Loucy (cell line): ENCODE results near the gene CCDC83.
A peak's percentile ranks its signal among the peaks of the same experiment; 100 is the strongest.

ENCODE experiments used
- H2AFZ ChIP-seq: fragments of 200-600 bp; sonication (generic); 2 replicates; pipeline ENCODE4 v1.6.0; 2016; ENCODE audit warnings: antibody characterized with exemption, mild to moderate bottlenecking, low read length, moderate library complexity
- H3F3A ChIP-seq: fragments of 200-600 bp; 2 replicates; pipeline ENCODE4 v1.6.0; 2016; ENCODE audit warnings: antibody characterized with exemption, low read depth, mild to moderate bottlenecking
- H3K27me3 ChIP-seq: fragments of 200-600 bp; sonication (generic); 2 replicates; pipeline ENCODE4 v1.6.1; 2014; ENCODE audit warnings: low read length, mild to moderate bottlenecking; ENCODE audit not compliant: insufficient read depth, poor library complexity, severe bottlenecking
- H3K36me3 ChIP-seq: fragments of 200-600 bp; sonication (generic); 2 replicates; pipeline ENCODE4 v1.6.1; 2016; ENCODE audit warnings: low read length; ENCODE audit not compliant: insufficient read depth
- H3K4me1 ChIP-seq: fragments of 200-600 bp; sonication (generic); 2 replicates; pipeline ENCODE4 v1.5.1; 2014; ENCODE audit warnings: low read length, mild to moderate bottlenecking; ENCODE audit not compliant: insufficient read depth, poor library complexity, severe bottlenecking
- H3K4me2 ChIP-seq: fragments of 200-600 bp; sonication (generic); 2 replicates; pipeline ENCODE4 v1.6.0; 2014; ENCODE audit warnings: antibody characterized with exemption, low read length, low read depth, mild to moderate bottlenecking; ENCODE audit not compliant: poor library complexity, severe bottlenecking
- H3K4me3 ChIP-seq: fragments of 200-600 bp; sonication (generic); 2 replicates; pipeline ENCODE4 v1.5.1; 2014; ENCODE audit warnings: low read length, mild to moderate bottlenecking, mixed read lengths; ENCODE audit not compliant: poor library complexity, severe bottlenecking
- H3K79me2 ChIP-seq: fragments of 200-600 bp; sonication (generic); 2 replicates; pipeline ENCODE4 v1.6.1; 2014; ENCODE audit warnings: low read length; ENCODE audit not compliant: insufficient read depth
- H3K9ac ChIP-seq: fragments of 200-600 bp; sonication (generic); 2 replicates; pipeline ENCODE4 v1.6.0; 2014; ENCODE audit warnings: mild to moderate bottlenecking, low read depth, low read length, moderate library complexity; ENCODE audit not compliant: poor library complexity, severe bottlenecking
- H3K9me2 ChIP-seq: fragments of 200-600 bp; sonication (generic); replicated peaks from 2 replicates; pipeline ENCODE4 v1.6.1; 2016; ENCODE audit warnings: low read depth, low read length, mixed read lengths
- H3K9me3 ChIP-seq: fragments of 200-600 bp; sonication (generic); 2 replicates; pipeline ENCODE4 v1.6.1; 2014; ENCODE audit warnings: mild to moderate bottlenecking, antibody characterized with exemption, low read length, low read depth; ENCODE audit not compliant: insufficient read depth
- H4K20me1 ChIP-seq: fragments of 200-600 bp; sonication (generic); 2 replicates; pipeline ENCODE4 v1.6.0; 2014; ENCODE audit warnings: antibody characterized with exemption, low read length, mild to moderate bottlenecking; ENCODE audit not compliant: insufficient read depth, poor library complexity, severe bottlenecking
- EZH2phosphoT487 ChIP-seq: fragments of 200-600 bp; IDR thresholded peaks from 2 replicates; pipeline ENCODE4 v1.6.1; 2018; ENCODE audit warnings: antibody characterized with exemption, mild to moderate bottlenecking, moderate library complexity, borderline replicate concordance
- TF ChIP-seq, protein P1 (sequence below): fragments of 200-600 bp; sonication (generic); conservative IDR thresholded peaks from 2 replicates; pipeline ENCODE4 v1.5.1; 2014; ENCODE audit warnings: mild to moderate bottlenecking, antibody characterized with exemption, low read length

The CCDC83 gene

DNA sequence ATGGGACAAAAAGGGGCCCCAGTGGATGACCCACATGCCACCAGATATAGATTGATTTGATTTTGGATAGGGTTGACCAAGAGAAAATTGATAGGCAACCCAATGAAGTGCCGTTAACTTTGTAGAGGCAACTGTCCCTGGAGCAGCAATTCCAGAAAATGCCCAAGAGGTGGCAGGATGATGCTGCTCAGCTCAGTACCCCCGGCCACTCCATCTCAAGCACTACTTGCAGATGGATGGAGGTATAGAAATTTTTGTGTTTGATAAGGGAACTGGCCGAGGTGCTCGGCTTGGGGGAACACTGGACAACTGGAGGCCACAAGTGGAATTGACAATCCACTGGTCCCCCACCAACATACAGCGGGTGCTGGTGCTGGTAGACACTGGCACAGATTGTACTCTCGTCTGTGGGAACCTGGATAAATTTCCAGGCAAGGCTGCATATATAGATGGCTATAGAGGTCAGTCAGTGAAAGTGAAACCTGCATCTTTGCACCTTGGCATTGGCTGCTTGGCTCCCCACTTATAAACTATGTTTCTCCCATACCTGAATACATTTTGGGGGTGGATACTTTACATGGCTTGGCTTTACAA lies 86.3 kb downstream of the CCDC83 start:
- Histone ChIP-seq H3K9me3 (peaks cover 5% of the 10 kb centered on the region; the same call in 1 of the 2 replicates), H3K4me3 (no peak overlapping the region), H3K9ac (no peak overlapping the region), H3K4me1 (no peaks in the 10 kb centered on the region), H3K9me2 (no peaks in the 10 kb centered on the region), H3K4me2 (no peak overlapping the region), H3K27me3 (no peaks in the 10 kb centered on the region), H3F3A (no peaks in the 10 kb centered on the region), H3K79me2 (no peaks in the 10 kb centered on the region), H2AFZ (no peak overlapping the region), H3K36me3 (no peaks in the 10 kb centered on the region), H4K20me1 (no peaks in the 10 kb centered on the region)
- TF ChIP-seq, protein P1, sequence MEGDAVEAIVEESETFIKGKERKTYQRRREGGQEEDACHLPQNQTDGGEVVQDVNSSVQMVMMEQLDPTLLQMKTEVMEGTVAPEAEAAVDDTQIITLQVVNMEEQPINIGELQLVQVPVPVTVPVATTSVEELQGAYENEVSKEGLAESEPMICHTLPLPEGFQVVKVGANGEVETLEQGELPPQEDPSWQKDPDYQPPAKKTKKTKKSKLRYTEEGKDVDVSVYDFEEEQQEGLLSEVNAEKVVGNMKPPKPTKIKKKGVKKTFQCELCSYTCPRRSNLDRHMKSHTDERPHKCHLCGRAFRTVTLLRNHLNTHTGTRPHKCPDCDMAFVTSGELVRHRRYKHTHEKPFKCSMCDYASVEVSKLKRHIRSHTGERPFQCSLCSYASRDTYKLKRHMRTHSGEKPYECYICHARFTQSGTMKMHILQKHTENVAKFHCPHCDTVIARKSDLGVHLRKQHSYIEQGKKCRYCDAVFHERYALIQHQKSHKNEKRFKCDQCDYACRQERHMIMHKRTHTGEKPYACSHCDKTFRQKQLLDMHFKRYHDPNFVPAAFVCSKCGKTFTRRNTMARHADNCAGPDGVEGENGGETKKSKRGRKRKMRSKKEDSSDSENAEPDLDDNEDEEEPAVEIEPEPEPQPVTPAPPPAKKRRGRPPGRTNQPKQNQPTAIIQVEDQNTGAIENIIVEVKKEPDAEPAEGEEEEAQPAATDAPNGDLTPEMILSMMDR, result peak; percentile 77
- TF ChIP-seq EZH2phosphoT487, result no peak

GRCh38 chr11:85945296-85945695 lies 90.1 kb downstream of the CCDC83 start:
- no peaks in the 10 kb centered on the region for H3K27me3 ChIP-seq
- no peak overlapping the region for H3K4me2 ChIP-seq
- no peaks in the 10 kb centered on the region for H3K79me2 ChIP-seq
- peaks cover 5% of the 10 kb centered on the region; the same call in 1 of the 2 replicates for H3K9me3 ChIP-seq
- TF ChIP-seq EZH2phosphoT487, result no peak
- TF ChIP-seq, protein P1, result no peak
- H4K20me1 ChIP-seq, result no peaks in the 10 kb centered on the region
- no peaks in the 10 kb centered on the region for H3K9me2 ChIP-seq
- H2AFZ ChIP-seq, result no peak overlapping the region
- no peaks in the 10 kb centered on the region for H3F3A ChIP-seq
- H3K9ac ChIP-seq, result no peak overlapping the region
- H3K4me1 ChIP-seq, result no peaks in the 10 kb centered on the region
- H3K4me3 ChIP-seq, result no peak overlapping the region
- no peaks in the 10 kb centered on the region for H3K36me3 ChIP-seq

- H3K27me3 ChIP-seq, result no peaks in the 10 kb centered on the region
- TF ChIP-seq EZH2phosphoT487, result no peak
- TF ChIP-seq, protein P1, result no peak
- peaks cover 5% of the 10 kb centered on the region; the same call in 1 of the 2 replicates for H3K9me3 ChIP-seq
- H3K4me3 ChIP-seq, result no peak overlapping the region
- H2AFZ ChIP-seq, result no peak overlapping the region
- no peaks in the 10 kb centered on the region for H3K4me1 ChIP-seq
- H3K4me2 ChIP-seq, result no peak overlapping the region
- H3K79me2 ChIP-seq, result no peaks in the 10 kb centered on the region
- H3K36me3 ChIP-seq, result no peaks in the 10 kb centered on the region
- no peak overlapping the region for H3K9ac ChIP-seq
- no peaks in the 10 kb centered on the region for H3K9me2 ChIP-seq
- no peaks in the 10 kb centered on the region for H3F3A ChIP-seq
- H4K20me1 ChIP-seq, result no peaks in the 10 kb centered on the region
Observed at GRCh38 chr11:85945788-85946187, 90.6 kb downstream of the CCDC83 start.
